Measurements from ENCODE around the gene TNNI3K.

Gene TNNI3K

DNA sequence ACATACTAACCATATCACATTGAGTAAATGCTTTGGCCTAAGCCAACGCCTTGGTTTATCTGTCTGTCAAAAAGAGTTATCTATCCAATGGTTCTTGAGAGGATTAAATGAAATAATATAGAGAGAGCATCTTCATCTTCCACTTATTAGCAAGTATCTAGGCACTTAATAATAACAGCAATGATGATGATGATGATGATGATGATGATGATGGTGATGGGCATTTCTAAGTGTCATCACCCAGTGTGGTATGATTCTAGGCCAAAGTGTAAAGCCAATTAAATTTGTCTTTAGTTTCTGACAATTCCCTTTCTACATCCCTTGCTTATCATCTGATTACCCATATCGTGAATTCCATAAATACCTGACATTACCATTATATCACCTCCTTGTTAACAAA is 342.9 kb downstream of the TNNI3K start:
- no peak overlapping the region for H3K4me3 ChIP-seq (ENCODE audit: low read length)
- no peak for DNase-seq (ENCODE audit: low read depth)
- TF ChIP-seq, protein P1, sequence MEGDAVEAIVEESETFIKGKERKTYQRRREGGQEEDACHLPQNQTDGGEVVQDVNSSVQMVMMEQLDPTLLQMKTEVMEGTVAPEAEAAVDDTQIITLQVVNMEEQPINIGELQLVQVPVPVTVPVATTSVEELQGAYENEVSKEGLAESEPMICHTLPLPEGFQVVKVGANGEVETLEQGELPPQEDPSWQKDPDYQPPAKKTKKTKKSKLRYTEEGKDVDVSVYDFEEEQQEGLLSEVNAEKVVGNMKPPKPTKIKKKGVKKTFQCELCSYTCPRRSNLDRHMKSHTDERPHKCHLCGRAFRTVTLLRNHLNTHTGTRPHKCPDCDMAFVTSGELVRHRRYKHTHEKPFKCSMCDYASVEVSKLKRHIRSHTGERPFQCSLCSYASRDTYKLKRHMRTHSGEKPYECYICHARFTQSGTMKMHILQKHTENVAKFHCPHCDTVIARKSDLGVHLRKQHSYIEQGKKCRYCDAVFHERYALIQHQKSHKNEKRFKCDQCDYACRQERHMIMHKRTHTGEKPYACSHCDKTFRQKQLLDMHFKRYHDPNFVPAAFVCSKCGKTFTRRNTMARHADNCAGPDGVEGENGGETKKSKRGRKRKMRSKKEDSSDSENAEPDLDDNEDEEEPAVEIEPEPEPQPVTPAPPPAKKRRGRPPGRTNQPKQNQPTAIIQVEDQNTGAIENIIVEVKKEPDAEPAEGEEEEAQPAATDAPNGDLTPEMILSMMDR (conservative IDR thresholded peaks at IDR 0.05; ENCODE audit: low read length): no peak

DNA sequence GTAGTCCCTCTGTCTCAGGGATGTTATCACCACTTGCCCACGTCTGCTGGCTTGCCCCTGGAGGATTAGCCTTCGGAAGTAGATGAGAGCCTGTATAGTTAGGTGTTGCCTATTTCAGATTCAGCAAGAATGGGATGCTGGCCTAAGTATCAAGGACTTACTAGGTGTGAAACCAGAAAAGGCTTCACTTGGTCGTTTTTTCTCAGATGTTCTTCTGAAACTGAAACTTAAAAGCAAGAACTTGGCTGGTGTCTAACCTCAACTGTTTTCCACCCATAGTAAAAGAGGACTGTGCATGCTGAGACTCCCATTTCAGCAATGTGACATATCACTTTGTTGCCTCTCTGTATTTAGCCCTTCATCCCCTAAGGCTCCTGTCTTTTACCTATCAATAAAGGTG is 344.2 kb downstream of the TNNI3K start:
- TF ChIP-seq, protein P1 (conservative IDR thresholded peaks at IDR 0.05; ENCODE audit: low read length): no peak
- H3K4me3 ChIP-seq (ENCODE audit: low read length): no peak overlapping the region
- DNase-seq (ENCODE audit: low read depth): no peak

DNA sequence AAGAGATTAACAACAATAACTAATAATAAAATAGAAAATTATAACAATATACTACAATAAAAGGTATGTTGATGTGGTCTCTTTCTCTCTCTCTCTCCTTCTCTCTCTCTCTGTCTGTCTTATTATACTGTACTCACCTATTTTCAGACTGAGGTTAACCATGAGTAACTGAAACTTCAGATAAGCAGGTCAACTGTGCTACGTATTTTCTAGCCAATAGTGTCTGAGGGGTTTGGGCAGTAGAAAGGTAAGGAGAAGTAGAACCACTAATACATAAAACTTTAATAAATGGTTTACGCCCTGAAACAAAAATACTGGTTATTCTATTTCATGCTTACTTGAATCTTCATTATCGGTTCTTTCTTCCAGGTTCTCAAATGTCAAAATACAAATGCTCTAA is 348.2 kb downstream of the TNNI3K start:
- no peak for DNase-seq (ENCODE audit: low read depth)
- TF ChIP-seq, protein P1 (conservative IDR thresholded peaks at IDR 0.05; ENCODE audit: low read length): no peak
- no peak overlapping the region for H3K4me3 ChIP-seq (ENCODE audit: low read length)

DNA sequence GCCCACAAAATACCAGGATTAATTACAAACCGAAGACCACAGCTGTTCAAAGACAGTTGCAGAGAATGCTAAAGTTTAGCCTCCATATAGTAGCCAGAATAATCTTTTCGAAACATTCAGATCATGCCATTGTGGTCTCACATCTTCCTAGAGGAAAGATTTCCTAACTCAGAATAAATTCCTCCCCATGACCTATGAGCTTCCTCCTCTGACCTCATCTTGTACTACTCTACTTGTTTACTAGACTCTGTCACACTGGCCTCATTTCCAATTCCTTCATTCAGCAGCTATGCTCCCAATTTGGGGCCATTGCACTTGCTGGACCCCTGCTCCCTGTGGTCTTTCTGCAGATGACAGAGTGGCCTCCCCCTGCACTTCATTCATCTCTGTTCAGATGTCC is 349.0 kb downstream of the TNNI3K start:
- TF ChIP-seq, protein P1 (conservative IDR thresholded peaks at IDR 0.05; ENCODE audit: low read length): no peak
- DNase-seq (ENCODE audit: low read depth): peak; percentile 32

DNA sequence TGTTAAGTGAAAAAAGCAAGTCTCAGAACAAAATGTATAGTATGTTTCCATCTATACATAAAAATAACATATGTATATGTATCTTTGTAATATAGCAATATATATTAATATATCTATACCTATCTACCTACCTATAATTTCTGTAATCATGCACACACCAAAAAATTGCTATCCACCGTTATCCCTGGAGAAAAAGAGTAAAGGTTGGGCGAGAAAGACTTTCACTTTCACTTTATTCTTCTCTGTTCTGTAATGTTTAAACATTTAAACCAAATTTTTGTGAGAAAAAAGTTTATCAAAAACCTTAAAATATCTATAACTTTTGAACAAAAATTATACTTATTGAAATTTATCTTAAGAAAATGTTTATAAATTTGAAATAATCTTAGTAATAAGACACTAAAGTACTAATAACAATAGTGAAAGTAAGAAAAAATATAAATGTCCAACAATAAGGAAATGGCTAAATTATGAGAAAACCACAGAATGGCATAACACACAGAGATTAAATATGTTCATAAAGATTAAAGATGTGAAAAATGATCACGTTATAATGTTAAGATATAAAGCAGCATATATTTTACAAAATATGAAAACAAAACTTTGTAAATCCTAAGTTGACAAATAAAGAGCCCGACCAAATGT is 351.2 kb downstream of the TNNI3K start:
- H3K4me3 ChIP-seq (ENCODE audit: low read length): peak overlapping the region; percentile 36
- TF ChIP-seq, protein P1 (conservative IDR thresholded peaks at IDR 0.05; ENCODE audit: low read length): no peak
- DNase-seq (ENCODE audit: low read depth): no peak

More for the DNA sequence above, 349.0 kb downstream of the TNNI3K start:
- H3K4me3 ChIP-seq (ENCODE audit: low read length): no peak overlapping the region

DNA sequence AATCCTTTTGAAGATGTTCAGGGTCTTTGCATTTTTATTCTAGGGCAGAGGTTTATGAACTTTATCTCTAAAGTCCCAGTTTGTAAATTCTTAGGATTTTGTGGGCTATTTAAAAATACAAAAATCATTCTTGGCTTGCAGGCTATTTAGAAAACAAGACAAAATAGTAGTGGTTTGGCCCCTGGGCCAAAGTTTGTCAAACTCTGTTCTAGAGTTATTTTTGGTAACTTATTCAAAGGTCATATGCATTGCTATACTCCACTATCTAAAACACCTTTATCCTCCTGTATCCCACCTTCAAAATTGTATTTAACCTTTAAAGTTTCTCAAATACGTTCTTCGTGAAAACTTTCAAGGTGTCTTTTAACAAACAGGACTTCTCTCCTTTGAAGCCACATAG is 352.7 kb downstream of the TNNI3K start:
- DNase-seq (ENCODE audit: low read depth): no peak
- TF ChIP-seq, protein P1 (conservative IDR thresholded peaks at IDR 0.05; ENCODE audit: low read length): no peak
- no peak overlapping the region for H3K4me3 ChIP-seq (ENCODE audit: low read length)

DNA sequence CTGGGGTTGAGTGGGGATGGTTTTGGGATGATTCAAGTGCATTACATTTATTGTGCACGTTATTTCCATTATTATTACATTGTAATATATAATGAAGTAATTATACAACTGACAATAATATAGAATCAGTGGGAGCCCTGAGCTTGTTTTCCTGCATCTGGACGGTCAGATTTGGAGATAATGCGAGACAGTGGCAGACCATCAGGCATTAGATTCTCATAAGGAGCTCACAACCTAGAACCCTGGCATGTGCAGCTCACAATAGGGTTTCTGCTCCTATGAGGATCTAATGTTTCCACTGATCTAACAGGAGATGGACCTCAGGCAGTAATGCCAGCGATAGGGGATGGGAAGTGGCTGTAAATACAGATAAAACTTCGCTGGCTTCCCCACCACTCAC is 355.1 kb downstream of the TNNI3K start:
- TF ChIP-seq, protein P1 (conservative IDR thresholded peaks at IDR 0.05; ENCODE audit: low read length): no peak
- no peak overlapping the region for H3K4me3 ChIP-seq (ENCODE audit: low read length)
- DNase-seq (ENCODE audit: low read depth): no peak

Data from AG10803 (cell line).